HG03342 (cell line): ENCODE results near the gene ABRAXAS1.
"Not testable (repeated sequence)": the region's sequence is repeated elsewhere in the genome, so short reads cannot be mapped to it uniquely, and the experiment has no call there.

Experiments
- ATAC-seq: cut with Tn5 transposase; IDR thresholded peaks from one replicate; pipeline ENCODE4 v1.9.1; 2021; ENCODE audit warnings: mild to moderate bottlenecking, moderate library complexity; ENCODE audit not compliant: unreplicated experiment

The ABRAXAS1 gene

DNA sequence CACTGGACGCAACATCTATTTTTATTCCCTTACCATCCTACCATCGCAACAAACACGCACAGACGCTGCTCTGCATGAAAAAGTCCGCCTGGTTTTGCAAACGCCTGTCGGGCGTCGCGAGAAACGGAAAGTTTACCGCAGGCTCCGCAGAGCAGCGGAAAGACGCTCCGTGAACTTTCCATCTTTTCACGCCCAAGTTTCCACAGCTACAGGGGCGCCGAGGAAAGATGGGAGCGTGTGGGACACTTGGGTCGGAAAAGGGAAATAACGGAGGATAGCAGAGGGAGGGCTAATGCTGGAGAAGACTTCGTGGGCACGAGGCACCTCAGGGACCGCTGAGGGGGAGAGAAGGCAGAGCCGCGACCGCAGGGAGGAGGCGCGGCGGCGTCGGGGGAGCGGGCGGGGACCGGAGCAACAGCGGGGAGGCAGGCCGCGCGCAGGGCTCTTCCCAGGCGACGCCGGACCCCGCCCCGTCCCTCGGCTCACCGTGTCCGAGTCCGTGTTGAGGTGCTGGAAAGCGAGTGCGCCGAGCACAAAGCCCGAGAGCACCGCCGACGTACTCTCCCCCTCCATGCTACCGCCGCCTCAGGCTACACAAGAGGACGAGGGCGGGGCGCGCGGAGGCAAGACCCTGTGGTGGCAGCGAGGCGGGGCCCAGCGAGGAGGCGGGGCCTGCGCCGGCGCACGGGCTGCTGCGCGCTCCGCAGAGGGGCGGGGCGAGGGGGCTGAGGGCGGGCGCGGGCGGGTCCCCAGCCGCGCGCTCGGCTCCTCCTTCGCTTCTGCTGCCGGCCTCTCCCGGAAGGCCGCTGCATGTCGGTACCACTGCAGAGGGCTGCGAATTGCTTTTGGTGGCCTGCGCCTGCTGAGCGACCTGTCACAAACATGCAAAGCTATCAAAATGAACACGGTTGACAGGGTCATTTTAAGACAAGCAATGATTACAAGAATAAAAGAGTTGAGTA, at the start of gene ABRAXAS1:
Gene ABRAXAS1, minus strand, starts transcription at position 601 of the 962 bp plus-strand sequence. Its CDS starts 28 bp downstream, at position 573.
- peak; percentile 95 for ATAC-seq

DNA sequence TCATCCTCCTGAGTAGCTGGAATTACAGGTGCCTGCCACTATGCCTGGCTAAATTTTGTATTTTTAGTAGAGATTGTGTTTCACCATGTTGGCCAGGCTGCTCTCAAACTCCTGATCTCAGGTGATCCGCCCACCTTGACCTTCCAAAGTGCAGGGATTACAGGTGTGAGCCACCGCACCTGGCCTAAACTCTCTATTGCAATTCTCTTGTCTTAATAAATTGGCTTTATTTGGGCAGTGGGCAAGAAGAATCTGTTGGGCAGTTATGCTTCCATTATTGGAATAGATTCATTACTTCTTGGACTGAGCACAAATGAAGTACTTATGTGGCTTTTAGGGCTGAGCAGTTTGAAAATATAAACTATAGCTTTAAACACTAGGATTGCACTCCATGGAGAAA, 42.8 kb upstream of the ABRAXAS1 start:
- ATAC-seq: no peak

DNA sequence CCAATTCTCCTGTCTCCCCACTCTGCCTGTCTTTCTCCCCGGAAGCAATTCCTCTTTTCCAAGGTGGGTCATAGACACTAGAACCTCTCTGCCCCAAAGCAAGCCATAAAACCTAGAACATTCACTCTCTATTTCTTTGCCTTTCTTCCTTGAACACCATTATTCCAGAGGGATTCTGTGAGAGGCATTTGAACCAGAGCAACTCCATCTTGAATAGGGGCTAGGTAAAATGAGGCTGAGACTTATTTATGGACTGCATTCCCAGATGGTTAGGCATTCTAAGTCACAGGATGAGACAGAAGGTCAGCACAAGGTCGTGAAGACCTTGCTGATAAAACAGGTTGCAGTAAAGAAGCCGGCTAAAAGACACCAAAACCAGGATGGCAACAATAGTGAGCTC, 37.3 kb upstream of the ABRAXAS1 start:
- no peak for ATAC-seq

DNA sequence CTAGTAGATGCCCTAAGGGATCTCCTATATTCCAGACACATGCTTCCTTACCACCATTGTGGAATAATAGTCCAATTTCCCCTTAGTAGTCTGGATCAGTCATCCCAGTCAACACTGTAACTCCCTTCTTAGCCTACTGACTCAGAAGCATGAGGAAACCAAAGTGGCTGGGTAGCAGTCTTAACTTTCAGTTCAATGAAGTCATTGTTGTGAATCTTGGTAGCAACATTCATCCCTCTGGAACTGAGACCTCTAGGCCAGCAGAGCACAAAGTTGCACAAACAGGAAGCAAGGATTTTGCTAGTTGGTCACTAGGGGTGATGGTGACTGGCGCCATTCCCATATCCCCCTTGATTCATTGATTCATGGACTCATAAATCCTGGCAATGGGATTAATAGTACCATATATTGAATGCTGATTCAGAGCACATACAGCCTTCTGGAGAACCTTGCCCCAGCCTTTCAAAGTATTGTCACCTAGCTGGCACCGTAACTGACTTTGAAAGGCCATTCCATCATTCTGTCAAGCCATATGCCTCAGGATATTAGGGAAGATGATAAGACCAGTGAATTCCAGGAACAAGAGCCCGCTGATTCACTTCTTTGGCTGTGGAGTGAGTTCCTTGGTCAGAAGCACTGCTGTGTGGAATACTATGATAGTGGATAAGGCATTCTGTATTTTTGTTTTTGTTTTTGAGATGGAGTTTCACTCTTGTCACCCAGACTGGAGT, 31.3 kb upstream of the ABRAXAS1 start:
- ATAC-seq: no peak

DNA sequence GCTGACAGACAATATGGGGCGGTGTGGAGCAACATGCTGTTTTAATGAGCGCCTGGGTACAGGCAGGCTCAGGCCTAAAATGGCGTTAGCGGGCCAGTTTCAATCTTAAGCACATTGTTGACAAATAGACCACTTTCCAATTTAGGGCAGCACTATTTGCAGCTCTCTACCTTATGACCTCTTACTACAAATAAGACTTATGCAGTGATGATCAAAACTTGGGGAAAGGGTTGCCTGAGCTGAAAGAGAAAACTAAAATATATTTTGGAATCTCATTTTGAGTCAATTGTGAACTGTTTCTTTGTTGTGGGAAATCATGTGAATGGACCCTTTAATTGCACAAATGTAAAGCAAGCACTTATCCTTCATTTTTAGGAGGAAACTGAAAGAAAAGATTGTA, 25.5 kb upstream of the ABRAXAS1 start:
- ATAC-seq: no peak

DNA sequence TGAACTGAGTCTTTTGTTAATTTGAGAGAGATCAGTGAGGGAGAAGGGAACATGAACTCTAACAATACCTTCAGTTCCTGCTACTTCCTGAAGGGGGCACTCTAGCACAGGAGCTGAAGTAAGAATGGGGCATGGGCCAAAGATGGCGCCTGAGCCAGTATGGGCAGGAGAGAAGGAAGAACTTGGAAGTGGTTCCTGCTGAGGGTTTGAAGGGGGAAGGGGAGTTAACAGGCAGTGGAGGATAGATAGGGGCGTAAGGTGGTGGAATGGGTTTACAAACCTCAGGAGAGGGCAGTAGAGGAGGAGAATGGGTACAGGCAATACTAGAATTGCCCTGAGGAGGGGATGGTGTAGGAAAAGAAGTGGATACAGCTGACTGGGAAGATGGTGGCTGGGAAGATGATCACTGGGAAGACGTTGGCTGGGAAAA, 24.3 kb upstream of the ABRAXAS1 start:
- not testable (repeated sequence) for ATAC-seq

DNA sequence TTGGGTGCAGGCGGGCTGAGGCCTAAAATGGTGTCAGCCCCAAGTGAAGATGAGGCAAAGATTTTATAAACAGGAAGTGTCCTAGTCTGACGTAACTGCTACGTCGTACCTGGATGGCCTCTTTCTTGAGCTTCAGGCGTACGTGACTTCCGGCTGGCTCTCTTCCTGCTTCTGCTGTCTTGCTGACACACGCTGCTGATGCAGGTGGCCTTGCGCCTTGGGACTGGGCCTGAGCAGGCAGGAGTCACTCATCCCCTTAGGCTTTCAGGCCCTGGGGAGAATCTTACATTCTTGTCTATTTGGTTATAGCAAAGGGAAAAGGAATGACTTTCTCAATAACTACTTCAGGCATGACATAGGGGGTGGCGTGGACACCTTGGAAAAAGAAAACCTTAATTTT, 20.1 kb upstream of the ABRAXAS1 start:
- ATAC-seq: no peak

DNA sequence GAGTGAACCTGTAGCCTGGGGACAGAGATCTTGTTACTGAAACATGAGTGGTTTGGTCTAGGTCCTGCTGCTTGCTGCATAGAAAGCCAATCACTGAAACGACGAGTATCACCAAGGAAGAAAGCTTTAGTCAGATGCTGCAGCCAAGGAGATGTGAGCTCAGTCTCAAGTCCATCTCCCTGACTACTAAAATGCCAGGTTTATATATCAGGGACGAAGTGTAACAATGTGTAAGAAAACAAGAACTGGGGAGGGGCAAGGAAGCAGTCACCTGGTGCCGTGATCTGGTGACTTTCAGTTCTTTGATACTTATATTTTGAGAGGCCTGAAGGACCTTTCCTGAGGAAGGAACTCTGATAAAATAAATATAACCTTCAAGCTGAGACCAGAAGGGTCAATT, 19.6 kb upstream of the ABRAXAS1 start:
- no peak for ATAC-seq

DNA sequence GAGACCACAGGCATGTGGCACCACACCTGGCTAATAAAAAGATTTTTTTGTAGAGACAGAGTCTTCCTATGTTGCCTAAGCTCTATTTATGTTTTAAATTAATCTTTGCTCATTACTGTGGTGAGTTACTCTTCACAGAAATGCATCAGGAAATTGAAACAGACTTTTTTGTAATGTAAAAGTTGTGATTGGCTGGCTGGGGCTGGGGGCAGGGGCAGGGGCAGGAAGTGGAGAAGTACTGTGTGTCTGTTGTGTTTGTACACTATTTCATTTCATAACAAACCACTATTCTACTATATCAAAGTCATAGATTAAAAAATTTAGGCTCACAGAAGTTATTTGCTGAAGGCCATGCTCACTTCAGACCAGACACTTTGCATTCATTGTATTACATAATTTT, 19.1 kb upstream of the ABRAXAS1 start:
- no peak for ATAC-seq

DNA sequence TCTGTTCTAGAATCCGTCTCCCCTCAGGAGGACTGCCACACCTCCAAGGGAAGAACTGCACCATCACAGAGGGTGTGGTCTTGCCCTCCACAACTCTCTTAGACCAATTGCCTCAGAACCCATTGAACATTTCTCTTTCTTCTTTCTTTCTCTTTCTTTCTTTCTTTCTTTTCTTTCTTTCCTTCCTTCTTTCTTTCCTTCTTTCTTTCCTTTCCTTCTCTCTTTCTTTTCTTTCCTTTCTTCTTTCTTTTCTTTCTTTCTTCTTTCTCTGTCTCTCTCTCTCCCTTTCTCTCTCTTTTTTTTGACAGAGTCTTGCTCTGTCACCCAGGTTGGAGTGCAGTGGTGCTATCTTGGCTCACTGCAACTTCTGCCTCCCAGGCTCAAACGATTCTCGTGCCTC, 16.8 kb upstream of the ABRAXAS1 start:
- not testable (repeated sequence) for ATAC-seq

DNA sequence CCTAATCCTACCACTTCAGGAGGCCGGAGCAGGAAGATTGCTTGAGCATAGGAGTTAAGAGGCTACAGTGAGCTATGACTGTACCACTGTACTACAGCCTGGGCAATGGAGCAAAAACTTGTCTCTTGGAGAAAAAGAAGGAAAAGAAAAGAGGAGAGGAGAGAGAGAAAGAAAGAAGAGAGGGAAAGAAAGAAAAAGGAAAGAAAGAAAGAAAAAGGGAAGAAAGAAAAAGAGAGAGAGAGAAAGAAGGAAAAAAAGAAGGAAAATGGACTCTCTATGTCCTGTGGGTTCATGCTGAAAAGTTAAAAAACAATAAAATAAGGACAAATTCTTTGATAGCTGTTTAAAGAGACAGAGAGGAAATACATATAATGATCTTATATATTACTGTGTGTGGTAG, 13.3 kb upstream of the ABRAXAS1 start:
- no peak for ATAC-seq

DNA sequence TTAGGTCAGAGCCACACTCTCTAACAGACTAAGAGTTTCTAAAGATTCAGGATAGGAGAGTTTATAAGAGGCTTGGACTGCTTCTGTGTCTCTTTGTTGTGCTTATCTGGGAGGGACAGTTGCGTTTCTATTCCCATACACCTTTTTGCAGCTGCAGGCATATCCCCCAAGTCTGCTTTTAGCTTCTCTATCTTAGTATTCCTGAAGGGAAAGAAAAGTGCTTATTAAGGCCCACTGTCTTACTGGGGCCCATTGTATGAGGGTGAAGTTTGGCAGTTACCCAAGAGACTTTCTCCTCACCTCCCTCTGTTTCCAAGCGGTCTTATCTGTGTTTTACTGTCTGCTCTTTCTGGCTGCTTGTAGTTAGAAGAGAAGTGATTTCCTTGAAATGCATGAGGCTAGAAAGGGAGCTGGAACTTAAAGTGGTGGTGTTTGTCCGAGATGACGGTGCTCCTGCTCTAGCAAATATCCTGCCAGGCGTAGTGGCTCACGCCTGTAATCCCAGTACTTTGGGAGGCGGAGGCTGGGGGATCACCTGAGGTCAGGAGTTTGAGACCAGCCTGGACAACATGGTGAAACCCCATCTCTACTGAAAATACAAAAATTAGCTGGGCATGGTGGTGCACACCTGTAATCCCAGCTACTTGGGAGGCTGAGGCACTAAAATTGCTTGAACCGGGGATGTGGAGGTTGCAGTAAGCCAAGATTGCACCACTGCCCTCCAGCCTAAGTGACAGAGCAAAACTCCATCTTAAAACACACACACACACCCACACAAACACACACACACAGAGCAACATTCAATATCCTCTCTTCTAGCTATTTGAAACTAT, 11.4 kb upstream of the ABRAXAS1 start:
- ATAC-seq: not testable (repeated sequence)

DNA sequence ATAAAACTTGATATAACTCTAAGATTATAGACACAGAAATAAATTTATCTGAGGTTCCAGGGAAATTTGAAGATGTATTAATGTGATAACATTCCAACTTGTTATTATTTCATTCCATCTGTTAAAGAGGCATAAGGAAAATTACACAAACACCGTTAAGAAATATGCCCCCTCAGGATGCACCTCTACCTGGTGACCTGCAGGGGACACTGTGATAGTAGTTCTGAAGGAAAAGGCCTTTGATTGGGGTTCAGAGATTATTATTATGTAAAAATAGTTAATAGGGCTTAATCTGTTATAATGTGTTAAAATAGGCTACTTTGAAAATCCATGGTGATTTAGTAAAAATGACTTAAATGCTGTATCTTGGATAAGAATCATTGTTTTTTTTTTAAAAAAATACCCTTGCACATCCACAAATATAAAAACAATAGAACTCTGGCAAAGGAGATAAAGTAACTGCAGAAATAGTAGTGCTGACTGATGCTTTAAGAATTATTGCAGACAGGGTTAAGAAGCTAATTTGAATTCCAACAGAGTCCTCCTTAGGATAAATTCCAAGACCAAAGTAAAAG, 6.1 kb upstream of the ABRAXAS1 start:
- peak; percentile 81 for ATAC-seq

DNA sequence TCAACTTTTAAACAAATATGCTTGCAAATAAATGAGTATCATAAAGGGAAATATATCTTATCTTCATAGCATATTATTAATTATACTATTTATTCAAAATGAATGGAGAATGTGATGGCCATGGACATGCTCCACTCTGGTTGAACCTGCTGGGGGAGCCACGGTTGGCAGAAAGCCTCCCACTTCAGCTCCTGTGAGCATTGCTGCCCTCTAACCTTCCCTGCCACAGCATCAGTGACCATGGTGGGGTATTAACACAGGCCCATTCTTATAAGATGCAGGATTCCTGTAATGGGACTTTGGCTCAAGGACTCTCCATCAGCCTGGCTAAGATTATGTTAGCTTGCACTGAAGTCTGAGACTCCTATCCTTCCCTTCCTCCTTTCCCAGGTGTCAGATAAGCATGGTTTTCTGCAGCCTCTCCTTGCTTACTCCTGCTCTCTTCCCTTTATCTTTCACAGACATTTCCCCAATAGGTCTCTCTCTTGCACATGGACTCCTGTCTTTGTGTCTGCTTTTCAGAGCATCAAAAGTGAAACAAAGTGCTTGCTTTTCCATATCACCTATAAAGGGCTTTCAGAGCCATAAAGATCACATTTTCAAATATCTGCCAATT, 4.9 kb upstream of the ABRAXAS1 start:
- no peak for ATAC-seq

DNA sequence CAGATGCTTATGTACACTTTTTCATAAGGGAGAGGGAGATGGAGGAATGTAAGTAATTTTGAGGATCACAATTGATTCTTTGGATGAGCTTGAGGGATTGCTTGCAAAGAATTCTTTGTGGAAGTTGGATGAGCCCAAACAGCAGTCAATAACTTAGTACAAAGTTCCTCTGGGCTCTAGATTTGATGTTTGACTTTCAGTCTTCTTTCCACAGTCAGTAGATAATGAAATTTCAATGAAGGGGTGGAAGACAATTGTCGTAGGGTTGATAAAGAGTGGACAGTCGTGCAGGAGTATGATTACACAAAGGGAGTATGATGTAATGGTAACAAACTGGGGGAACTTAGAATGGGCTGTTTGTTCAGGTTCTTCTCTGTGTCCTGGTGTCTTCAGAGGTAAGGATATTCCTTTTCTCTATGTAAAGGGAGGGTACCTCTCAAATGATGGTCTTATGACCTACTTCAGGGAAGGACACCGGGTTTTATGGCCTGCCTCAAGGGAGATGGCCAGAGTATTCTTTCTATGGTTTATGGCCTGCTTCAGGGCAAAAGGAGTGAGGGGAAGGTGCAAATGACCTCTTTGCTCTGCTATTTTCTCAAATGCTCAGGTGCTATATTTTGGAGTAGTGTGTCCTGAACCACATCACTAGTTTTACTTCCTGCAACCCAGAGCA, 1.7 kb upstream of the ABRAXAS1 start:
- ATAC-seq: no peak

DNA sequence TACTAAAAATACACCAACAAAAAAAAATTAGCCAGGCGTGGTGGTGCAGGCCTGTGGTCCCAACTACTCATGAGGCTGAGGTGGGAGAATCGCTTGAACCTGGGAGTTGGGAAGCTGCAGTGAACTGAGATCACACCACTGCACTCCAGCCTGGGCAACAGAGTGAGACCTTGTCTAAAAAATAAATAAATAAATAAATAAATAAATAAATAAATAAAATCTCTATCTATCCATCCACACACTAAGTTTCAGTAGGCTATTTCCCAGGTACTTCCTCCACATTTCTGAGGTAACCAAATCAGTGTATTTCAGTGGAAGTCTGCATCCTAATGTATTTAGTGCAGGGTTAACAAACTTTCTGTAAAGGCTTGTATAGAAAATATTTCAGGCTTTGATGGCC, 10.9 kb downstream of the ABRAXAS1 start:
- ATAC-seq: no peak

DNA sequence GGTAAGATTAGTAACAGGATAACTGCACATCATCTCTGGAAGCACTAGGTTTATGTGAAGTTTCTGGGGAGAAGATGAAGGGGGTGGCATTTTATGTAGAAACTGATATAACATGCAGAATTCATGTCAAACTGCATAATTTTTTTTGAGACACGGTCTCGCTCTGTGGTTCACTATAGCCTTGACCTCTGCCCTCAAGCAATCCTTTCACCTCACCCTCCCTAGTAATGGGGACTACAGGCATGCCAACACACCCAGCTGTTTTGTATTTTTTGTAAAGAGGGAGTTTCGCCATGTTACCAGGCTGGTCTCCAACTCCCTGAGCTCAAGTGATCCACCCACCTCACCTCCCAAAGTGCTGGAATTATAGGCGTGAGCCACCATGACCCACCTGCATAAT, 11.5 kb downstream of the ABRAXAS1 start:
- no peak for ATAC-seq

DNA sequence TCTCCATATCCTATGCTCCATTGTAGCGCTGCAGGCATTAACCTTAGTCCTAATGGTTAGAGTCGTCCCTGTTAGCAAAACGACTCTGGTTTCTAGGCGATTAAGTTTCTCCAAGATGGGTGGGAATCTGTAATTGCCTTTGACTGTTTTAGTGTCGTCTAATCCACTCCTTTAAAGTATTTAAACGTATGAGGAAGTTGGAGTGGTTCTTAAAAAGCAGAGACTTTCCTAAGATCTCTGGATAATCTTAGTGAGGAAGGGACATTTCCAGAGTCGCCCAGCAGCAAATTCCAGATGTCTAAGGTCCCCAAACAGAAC, 28.8 kb downstream of the ABRAXAS1 start:
- no peak for ATAC-seq

DNA sequence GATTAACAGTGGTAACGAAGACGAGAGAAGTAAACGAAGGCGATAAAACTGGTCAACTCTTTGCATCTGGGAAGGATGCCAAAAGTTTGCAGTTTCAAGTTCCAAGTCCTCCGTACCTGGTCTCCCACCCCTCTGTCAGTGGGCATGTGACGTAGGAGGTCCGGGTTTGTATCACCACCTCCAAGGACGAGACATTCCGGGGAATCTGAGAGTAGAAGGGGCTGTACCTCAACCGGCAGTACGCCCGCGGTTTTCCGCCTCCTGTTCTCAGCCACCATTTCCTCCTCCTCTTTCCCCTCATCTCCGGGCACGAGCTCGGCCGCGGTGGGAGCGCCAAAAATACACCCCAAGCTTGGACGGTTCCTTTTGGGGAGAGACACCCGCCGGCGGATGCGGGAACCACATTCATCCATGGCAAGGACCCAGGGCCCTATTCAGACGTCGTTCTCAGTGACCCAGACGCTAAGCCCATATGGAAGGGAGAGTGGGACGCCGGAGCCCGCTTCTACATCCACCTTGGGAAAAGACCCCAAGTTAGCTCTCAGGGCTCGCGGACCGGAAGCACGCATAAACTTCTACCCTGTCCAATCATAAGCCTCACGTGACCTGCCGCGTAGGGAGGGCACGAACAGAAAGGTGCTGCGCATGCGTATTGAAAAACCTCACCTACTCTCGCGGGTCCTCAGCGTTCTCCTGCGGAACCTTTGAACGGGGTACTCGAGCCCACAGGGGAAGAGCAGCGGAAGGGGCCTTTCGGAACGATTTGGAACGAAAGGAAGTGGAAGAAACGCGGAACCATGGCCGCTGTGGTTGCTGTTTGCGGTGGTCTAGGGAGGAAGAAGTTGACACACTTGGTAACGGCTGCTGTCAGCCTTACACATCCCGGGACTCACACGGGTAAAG, 29.4 kb downstream of the ABRAXAS1 start, which contains the start of the genes HELQ and MRPS18C:
Gene HELQ, minus strand, starts transcription at position 543 of the 903 bp plus-strand sequence. Its CDS starts 130 bp downstream, at position 413.
Gene MRPS18C, plus strand, starts transcription at position 778 of the 903 bp plus-strand sequence. Its CDS starts 20 bp downstream, at position 798.
- peak; percentile 95 for ATAC-seq
